Measurements from ENCODE around the gene IPO9.
"Not testable (repeated sequence)": the region's sequence is repeated elsewhere in the genome, so short reads cannot be mapped to it uniquely, and the experiment has no call there.

The IPO9 gene

DNA sequence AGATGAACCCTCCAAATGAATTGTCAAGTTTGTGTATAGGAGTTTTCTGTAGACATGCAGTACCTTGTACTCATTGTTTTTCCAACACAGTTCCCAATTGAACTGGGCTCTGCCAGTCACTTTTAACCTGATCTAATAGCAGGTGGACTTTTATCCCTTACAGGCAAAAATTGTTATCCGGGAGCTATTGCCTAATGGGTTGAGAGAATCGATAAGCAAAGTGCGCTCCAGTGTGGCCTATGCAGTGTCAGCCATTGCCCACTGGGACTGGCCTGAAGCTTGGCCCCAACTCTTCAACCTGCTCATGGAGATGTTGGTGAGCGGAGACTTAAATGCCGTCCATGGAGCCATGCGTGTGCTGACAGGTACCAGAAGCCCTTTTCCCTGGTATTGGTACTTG lies 19.3 kb downstream of the IPO9 start:
- DNase-seq (ENCODE audit: low read depth): no peak

DNA sequence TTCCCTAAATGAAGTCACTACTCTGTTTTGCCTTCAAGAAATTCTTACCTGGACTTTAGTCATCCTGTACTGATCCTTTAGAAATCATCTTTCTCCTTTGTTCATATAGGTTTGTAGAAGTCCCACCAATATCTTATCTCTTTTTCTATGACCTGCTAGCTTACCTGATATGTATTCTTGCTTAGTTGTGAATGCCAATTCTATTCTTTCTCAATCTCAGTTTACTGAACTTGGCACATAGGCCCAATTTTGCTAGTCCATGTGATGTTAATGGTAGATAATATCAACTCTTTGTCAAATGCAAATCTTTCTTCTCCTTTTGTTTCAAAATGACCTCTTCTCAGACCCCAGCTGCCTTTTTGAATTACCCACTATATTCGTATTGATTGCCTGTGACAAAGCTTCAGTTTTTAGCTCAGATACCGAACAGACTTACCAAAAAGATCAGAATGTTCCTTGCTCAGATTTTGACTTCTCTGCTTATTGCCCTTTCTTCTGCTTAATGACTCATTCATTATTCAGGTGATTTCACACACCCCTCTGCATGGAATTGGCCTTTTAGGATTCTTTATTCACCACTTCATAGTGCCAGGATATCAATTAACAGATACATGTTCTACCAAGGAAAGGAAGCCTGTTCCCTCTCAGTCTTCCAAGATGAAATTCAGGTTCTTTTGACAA lies 20.6 kb downstream of the IPO9 start:
- no peak for DNase-seq (ENCODE audit: low read depth)

DNA sequence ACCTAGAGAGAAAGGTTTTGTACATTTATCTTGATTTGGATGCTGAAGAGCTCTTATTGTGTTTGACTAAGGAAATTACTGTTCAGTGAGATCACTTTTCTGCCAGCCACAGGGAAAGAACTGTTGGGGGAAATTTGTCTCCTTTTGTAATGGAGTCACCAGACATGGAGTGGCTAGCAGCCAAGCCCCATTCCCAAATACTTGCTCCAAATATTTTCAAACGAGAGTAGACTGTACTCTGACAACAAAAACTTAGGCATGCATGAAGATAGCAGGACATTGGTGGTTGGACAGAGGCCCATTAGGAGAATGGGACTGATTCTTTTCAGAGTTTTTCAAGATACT lies 21.1 kb downstream of the IPO9 start:
- DNase-seq (ENCODE audit: low read depth): no peak

DNA sequence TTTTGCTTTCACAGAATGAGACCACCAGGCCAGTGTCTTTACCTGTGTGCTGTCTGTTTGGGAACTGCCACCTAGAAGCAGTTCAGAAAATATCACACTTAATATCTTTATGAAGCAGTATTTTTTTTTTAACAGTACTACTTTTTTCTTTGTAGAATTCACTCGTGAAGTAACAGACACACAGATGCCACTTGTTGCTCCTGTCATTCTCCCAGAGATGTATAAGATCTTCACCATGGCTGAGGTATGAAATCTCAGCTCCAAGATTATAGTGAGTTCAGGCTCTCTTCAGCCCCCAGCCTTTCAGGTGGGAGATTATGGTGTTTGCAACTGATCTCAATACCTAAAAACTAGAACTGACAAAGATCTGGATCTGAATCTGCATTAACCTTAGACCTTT lies 23.0 kb downstream of the IPO9 start:
- DNase-seq (ENCODE audit: low read depth): no peak

DNA sequence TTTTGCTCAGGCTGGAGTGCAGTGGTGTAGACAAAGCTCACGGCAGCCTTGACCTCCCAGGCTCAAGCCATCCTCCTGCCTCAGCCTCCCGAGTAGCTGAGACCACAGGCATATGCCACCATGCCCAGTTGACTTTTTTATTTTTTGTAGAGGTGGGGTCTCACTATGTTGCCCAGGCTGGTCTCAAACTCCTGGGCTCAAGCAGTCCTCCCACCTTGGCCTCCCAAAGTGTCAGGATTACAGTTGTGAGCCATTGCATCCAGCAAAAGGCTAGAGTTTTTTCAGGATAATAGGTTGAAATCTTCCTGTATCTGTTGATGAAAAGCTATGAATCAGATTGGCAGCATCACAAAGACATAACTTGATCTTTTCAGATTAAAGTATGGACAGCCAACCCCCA lies 27.8 kb downstream of the IPO9 start:
- DNase-seq (ENCODE audit: low read depth): not testable (repeated sequence)

DNA sequence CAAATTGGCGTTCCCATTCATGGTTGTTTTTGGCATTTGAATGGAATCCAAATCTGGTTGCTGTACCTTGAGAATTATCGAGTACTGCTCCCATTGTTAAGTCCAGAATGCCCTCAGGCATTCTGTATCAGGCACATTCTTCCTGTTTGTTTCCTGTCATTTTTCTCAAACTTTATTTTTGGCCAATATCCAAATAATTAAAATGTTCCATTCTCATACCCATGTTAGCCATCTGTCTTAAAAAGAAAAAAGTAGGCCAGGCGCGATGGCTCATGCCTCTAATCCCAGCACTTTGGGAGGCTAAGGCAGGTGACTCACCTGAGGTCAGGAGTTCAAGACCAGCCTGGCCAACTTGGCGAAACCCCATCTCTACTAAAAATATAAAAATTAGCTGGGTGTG lies 30.5 kb downstream of the IPO9 start:
- no peak for DNase-seq (ENCODE audit: low read depth)

DNA sequence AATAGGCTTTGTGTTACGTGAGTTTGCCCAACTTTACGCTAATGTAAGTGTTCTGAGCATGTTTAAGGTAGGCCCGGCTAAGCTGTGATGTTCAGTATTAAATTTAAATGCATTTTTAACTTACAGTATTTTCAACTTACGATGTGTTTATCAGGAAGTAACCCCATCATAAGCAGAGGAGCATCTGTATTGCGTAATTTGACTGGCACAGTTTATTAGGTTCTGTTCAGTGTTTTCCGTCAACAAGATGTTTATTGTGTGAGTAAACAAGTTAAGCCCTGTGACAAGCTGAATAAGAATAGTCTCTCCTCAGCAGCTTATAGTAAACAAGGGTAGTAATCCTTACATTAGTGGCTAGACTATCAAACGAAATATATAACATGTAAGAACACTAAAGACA lies 32.5 kb downstream of the IPO9 start:
- DNase-seq (ENCODE audit: low read depth): no peak

DNA sequence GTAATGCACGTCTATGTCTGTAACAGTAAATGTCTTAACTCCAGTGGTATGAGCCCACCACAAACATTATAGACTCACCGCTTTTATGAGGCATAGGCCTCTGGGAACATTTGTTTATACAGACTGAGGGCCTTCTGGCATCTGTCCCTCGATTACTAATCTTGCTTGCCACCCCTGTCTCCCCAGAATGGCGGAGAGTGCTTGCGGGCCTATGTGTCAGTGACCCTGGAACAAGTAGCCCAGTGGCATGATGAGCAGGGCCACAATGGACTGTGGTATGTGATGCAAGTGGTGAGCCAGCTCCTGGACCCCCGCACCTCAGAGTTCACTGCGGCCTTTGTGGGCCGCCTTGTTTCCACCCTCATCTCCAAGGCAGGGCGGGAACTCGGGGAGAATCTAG lies 41.4 kb downstream of the IPO9 start:
- no peak for DNase-seq (ENCODE audit: low read depth)

DNA sequence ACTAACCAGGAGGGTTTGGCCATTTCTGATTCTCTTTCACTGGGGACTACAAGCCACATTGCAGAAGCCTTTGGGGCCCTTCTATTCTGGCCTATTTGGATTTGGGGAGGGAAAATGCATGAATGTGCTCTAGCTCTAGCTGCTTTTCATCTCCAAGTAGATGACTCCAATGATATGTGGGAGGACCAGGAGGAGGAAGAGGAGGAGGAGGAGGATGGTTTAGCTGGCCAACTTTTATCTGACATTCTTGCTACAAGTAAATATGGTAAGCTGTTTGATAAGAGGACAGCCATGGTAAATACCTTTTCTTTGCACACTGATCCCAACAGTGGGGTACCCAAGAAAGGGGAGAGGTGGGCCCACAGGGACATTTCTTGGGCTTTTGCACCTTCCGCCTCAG lies 45.7 kb downstream of the IPO9 start:
- no peak for DNase-seq (ENCODE audit: low read depth)

DNA sequence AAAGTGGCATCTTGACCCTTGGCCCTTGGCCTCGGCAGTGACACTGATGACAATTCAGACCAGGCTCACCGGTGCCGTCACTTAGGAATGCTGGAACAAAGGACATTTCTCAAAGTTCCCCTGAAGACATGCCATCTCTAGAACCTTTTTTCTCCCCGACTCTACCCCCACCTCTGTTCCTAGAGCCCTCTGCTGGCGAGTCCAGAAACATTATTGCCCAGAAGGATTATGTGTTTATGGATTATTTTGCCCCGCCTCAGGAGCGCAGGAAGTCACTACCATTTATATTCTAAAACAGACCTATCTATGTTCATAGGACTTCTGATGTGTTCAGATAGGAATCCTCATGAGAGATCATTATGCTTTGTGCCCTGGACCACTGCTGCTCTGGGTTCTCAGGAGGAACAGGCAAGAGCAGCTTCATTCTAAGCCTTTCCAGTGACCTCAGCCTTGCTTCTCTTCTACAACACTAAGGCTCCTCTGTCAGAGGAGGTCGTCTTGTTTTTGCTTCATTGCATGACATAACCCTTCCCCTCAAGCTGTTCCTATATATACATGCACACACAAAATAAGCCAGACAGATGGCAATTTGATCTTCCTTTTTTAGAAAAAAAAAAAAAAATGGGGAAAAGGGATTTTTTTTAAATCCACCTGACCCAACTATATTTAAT lies 47.3 kb downstream of the IPO9 start:
- no peak for DNase-seq (ENCODE audit: low read depth)

DNA sequence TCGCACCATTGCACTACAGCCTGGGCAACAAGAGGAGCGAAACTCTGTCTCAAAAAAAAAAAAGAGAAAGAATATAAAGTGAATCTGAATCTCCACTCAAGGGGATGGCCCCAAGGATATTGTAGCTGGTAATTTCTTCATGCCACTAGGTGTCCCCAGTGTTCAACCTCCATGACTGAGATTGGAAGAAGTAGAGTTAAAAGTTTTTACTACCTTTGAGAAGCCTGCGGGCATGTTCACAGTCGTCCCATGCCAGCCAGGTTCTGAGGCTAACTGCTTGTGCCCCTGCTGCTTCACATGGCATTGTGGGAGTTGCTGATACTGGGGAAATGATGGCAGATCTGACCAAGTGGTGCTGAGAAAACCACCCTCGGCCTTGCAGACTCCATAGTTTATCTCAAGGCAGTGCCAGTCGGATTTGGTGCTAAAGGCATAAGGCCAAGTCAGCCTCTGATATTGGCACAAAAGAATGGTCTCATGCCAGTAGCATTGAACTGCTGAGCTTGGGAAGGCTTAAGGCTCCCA lies 49.0 kb downstream of the IPO9 start:
- DNase-seq (ENCODE audit: low read depth): no peak

DNA sequence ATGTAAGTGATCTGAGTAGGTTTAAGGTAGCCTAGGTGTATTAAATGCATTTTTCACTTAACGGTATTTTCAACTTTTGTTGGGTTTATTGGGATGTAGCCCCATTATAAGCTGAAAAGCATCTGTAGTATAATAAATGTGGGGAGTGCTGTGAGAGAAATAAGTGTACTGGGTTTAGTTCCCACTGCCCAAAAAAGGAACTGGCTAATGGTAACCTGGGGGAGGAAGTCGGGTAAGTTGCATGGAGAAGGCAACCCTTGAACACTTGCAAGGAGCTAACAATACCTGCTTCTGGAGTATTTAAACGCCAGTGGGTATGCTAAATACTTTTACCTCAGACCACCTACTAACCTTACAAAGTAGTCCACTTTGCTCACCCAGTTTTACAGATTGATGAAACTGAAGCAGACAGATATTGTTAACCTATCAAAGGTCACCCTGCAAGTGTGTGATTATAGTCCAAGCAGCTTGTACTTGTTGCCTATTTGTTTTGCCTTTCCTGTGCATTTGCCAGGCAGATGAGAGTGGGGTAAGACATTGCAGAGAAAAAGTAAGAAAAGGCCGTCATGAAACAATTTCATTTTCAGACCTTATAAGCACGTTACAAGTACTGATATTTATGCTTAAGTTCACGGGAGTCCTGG lies 52.1 kb downstream of the IPO9 start:
- no peak for DNase-seq (ENCODE audit: low read depth)

DNA sequence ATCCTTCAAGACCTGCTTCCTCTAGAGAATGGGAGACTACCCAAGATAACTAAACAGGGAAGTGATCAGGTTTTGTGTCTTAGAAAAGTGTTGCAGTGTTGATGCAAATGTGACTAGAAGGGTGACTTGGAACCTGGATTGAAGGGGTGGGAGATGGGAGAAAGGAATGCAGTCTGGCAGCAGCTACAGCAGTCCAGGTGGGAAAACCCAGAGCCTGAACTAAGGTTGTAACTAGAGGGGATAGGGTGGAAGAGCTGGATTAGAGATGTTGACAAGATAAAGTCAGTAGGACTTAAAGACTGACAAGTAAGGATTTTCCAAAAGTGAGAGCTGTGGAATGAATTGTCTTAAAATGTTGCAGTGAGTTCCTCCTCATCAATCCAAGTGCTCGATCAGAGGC lies 52.7 kb downstream of the IPO9 start:
- DNase-seq (ENCODE audit: low read depth): no peak

DNA sequence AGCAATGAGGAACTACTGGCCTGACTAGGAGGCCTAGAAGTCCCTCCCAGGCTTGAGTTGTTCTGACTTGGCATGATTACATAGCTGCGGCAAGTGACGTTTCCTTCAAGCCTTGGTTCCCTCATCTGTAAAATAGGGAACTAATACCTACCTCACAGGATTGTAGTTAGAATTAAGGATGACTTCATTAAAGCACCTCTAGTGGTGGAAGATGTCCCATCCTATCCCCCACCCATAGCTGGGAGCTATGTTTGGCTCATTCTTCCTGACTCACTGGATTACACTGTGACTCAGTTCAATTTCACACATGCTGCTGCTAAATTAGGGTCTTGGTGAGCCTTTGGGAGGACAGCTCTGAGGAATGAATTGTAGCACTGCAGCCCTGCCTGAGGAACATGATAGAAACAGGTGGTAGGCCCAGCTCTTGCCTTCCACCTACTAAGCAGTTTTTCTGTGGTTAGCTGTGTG lies 53.7 kb downstream of the IPO9 start:
- no peak for DNase-seq (ENCODE audit: low read depth)

DNA sequence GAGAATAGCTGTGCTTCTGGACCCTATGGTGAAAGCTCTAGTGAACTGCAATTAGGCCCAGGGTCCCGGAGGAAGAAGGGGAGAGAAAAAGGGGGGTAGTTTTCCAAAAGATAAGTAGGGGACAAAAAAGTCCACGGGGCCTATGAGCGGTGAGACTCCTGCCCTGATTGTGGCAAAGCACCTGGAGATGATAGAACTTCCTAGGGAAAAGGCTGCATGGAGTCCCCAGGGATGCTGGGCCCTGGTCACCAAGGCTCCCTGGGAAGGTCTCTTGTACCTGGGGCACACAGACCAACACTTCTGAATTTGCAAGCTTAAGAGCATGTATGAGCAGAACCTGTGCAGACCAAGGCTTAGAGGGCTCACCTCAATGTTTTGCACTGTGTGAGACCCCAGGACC lies 54.3 kb downstream of the IPO9 start:
- no peak for DNase-seq (ENCODE audit: low read depth)

DNA sequence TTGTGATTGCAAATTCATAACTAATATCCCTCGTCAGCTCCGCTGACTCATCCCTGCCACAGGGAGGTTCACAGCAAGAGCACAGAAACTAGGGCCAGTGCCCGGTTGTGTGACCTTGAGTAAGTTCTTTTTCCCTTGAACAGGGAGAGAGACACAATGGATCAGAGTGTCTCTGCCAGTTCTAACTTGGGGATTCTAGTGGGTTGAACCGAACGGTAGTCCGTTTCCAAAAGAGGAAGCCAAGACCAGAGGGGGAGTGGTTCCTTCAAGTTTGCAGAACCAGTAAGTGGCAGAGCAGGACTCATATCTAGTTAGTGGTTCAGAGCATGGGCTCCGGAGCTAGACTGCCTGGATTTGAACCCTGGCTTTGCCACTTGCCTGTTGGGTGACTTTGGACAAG lies 54.8 kb downstream of the IPO9 start:
- no peak for DNase-seq (ENCODE audit: low read depth)

DNA sequence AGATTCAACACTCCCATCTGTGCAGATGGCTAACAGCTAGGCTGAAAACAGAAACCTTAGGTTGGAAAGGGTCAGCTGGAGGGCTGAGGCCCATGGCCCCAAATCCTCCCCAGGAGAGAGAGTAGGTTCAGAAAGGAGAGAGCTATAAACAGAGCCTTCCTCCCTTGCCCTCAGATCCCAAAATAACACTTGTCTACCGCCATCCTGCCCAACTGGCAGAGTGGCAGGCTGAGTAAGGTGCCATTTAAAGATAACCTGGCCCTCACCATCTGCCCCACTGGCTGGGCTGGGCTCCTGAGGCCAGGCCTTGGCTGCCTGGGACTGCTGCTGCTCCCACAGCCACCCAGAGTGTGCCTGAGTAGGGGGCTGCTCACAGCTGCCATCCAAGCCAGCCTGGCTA lies 55.5 kb downstream of the IPO9 start:
- DNase-seq (ENCODE audit: low read depth): no peak

DNA sequence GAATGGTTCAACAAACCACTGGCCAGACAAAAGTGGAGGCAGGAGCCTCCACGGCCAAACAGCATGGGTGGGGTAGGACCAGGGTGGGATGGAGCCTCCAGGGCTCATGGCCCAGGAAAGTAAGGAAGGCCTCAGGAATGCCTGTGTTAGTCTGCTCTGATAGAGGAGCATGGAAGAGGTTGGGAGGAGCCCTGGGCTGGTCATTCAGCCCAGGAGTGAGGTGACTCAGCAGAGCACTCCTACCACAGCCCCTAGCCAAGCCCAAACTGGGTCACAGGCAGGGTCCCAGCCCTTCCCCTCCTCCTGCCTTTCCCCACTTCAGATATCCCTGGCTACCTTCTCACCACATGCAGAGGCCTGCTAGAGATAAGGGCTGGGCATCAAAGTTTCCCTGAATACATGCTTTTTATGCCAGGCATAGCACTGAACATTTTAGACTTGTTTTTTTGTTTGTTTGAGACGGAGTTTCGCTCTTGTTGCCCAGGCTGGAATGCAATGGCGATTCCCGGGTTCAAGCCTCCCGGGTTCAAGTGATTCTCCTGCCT lies 56.6 kb downstream of the IPO9 start:
- DNase-seq (ENCODE audit: low read depth): no peak

DNA sequence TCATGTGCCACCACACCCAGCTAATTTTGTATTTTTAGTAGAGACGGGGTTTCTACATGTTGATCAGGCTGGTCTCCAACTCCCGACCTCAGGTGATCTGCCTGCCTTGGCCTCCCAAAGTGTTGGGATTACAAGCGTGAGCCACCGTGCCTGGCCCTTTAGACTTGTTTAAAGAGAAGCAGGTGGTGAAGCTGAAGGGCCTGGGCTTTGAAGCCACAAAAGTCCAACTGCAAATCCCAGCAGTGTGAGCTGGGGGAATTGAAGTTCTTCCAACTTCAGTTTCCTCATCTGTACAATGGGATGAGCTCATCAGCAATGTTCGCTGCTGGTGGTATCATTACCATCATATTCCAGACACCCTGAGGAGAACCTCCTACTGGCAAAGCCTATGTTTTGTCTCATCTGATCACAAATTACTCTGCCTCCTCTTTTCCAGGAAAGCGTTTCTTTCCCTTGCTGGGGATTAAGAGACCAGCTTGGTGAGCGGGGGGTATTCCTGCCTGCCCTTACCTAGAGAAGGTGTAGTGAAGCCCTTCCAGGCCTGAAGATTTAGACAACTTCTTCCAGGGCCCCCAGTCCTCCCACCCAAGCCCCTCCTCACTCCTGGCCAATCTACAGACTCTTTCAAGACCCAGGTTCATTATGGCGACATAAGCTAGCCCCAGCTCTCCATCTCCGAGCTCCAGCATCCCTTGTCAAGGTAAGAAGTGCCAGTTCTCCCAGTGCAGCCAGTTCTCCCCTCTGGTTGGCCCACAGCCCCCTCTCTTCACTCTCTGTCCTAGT lies 57.3 kb downstream of the IPO9 start:
- DNase-seq (ENCODE audit: low read depth): no peak

DNA sequence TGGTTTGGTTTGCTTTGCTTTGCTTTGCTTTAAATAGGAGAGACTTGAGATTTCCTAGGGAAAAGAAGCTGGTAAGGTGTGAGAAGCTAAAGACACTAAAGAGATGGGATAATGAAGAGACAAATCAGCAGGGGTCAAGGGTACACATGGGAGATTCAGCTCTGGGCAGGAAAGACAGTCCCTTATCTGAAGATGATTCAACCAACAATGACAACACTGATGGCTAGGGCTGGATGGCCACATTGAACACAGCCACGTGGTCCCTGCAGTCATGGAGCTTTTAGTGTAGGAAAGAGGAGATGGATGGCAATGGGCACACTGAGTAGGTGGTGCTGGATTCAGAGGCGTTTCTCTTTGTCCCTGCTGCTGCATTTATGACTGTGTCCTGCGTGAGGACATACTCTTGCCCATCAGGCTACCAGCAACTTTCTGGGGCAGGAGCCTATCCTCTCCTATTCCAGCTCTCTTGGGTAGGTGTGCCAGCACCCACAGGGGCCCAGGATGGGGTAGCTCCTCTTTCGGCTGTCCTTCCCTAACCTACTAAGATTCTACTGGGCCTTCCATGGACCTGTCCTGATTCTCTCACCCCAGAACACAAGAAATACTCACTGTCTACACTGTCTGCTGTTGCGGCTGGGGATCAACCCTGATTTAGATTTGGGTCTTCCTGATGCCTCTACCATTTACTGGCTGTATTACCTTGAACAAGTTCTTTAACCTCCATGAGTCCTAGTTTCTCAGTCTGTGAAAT lies 58.3 kb downstream of the IPO9 start:
- DNase-seq (ENCODE audit: low read depth): no peak

DNA sequence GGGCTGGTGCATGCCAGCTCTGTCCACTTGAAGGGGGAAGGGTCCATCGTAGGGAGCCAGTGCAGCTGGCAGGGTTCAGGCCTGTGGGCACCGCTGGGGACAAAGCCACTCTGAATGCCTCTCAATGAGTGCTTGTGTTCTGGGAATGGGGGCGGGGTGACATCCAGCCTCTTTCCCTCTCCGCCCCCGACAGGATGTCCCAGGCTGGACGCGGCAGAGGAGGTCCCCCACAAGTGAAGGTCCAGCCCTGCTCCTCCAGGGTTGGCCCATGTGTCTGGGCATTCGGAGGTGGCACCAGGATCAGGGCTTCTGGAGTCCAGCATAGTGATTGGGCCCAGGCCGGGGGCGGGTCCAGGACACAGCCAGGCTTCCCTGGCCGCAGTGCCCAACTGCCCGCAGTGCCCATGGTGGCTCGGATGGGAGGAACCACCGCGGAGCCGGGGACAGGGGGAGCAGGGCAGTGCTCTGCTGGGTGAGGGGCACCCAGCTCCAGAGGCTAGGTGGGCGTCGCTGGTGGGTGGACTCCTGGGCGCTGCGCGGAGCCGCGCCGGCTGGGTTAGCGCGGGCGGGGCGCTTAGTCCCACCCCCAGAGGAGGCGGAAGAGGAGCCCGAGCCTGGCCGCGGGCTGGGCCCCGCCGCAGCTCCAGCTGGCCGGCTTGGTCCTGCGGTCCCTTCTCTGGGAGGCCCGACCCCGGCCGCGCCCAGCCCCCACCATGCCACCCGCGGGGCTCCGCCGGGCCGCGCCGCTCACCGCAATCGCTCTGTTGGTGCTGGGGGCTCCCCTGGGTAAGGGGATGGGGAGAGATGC lies 59.5 kb downstream of the IPO9 start, which contains the start of gene SHISA4:
TSS of gene SHISA4 (plus strand) at position 617 of the 808 bp plus-strand sequence. CDS start at position 714, 97 bp downstream.
- no peak for DNase-seq (ENCODE audit: low read depth)
